ENCODE measurements around the gene IFFO2.

DNA sequence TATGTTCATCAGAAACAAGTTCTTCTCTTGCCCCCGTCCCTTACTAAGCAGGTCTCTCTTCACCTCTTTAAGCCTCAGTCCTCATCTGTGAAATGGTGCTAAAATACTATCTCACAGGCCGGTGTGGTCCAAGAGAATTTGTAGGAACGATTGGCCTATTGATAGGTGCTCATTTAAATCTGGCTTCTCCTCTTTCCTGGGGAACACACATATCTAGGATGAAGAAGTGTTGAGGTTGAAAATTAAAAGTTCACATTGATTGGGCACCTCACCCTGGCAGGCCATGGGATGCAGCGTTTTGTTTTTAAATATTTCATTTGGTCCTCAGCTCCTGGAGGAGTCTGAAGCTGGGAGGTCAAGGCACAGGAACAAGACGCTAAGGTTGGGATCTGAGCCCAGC, 88.1 kb downstream of the IFFO2 start:
- TF ChIP-seq, protein P1, sequence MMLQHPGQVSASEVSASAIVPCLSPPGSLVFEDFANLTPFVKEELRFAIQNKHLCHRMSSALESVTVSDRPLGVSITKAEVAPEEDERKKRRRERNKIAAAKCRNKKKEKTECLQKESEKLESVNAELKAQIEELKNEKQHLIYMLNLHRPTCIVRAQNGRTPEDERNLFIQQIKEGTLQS (IDR thresholded peaks at IDR 0.05) = no peak
- TF ChIP-seq EGR1 (IDR thresholded peaks at IDR 0.05; ENCODE audit: low read depth) (no peak), POLR2A (IDR thresholded peaks at IDR 0.05; ENCODE audit: borderline replicate concordance, extremely low read depth, insufficient read depth, insufficient read length) (no peak), ZFX (IDR thresholded peaks at IDR 0.05) (no peak), EZH2phosphoT487 (IDR thresholded peaks at IDR 0.05; ENCODE audit: borderline replicate concordance) (no peak), POLR2AphosphoS5 (IDR thresholded peaks at IDR 0.05; ENCODE audit: low read depth, low read length) (no peak)
- TF ChIP-seq, protein P2, sequence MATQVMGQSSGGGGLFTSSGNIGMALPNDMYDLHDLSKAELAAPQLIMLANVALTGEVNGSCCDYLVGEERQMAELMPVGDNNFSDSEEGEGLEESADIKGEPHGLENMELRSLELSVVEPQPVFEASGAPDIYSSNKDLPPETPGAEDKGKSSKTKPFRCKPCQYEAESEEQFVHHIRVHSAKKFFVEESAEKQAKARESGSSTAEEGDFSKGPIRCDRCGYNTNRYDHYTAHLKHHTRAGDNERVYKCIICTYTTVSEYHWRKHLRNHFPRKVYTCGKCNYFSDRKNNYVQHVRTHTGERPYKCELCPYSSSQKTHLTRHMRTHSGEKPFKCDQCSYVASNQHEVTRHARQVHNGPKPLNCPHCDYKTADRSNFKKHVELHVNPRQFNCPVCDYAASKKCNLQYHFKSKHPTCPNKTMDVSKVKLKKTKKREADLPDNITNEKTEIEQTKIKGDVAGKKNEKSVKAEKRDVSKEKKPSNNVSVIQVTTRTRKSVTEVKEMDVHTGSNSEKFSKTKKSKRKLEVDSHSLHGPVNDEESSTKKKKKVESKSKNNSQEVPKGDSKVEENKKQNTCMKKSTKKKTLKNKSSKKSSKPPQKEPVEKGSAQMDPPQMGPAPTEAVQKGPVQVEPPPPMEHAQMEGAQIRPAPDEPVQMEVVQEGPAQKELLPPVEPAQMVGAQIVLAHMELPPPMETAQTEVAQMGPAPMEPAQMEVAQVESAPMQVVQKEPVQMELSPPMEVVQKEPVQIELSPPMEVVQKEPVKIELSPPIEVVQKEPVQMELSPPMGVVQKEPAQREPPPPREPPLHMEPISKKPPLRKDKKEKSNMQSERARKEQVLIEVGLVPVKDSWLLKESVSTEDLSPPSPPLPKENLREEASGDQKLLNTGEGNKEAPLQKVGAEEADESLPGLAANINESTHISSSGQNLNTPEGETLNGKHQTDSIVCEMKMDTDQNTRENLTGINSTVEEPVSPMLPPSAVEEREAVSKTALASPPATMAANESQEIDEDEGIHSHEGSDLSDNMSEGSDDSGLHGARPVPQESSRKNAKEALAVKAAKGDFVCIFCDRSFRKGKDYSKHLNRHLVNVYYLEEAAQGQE (IDR thresholded peaks at IDR 0.05; ENCODE audit: low read depth) = no peak
- TF ChIP-seq, protein P3, sequence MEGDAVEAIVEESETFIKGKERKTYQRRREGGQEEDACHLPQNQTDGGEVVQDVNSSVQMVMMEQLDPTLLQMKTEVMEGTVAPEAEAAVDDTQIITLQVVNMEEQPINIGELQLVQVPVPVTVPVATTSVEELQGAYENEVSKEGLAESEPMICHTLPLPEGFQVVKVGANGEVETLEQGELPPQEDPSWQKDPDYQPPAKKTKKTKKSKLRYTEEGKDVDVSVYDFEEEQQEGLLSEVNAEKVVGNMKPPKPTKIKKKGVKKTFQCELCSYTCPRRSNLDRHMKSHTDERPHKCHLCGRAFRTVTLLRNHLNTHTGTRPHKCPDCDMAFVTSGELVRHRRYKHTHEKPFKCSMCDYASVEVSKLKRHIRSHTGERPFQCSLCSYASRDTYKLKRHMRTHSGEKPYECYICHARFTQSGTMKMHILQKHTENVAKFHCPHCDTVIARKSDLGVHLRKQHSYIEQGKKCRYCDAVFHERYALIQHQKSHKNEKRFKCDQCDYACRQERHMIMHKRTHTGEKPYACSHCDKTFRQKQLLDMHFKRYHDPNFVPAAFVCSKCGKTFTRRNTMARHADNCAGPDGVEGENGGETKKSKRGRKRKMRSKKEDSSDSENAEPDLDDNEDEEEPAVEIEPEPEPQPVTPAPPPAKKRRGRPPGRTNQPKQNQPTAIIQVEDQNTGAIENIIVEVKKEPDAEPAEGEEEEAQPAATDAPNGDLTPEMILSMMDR (IDR thresholded peaks at IDR 0.05 in 2 of 3, conservative IDR thresholded peaks at IDR 0.05 in 1 of 3; ENCODE audit: borderline replicate concordance in 1 of 3, insufficient read depth in 1 of 3, low read depth in 2 of 3, low read length in 2 of 3) = no peak
